Measurements from ENCODE around the gene AIFM1. TPM values are rescaled to one million over a fixed set of nuclear protein-coding genes. Genes with fewer than 3 reads are reported as not detected.
"Not testable (repeated sequence)": the region's sequence is repeated elsewhere in the genome, so short reads cannot be mapped to it uniquely, and the experiment has no call there.

AIFM1 gene
- total and polyA plus RNA-seq, 9 donors, result 14.1 to 27.8 (median 24.6) TPM

DNA sequence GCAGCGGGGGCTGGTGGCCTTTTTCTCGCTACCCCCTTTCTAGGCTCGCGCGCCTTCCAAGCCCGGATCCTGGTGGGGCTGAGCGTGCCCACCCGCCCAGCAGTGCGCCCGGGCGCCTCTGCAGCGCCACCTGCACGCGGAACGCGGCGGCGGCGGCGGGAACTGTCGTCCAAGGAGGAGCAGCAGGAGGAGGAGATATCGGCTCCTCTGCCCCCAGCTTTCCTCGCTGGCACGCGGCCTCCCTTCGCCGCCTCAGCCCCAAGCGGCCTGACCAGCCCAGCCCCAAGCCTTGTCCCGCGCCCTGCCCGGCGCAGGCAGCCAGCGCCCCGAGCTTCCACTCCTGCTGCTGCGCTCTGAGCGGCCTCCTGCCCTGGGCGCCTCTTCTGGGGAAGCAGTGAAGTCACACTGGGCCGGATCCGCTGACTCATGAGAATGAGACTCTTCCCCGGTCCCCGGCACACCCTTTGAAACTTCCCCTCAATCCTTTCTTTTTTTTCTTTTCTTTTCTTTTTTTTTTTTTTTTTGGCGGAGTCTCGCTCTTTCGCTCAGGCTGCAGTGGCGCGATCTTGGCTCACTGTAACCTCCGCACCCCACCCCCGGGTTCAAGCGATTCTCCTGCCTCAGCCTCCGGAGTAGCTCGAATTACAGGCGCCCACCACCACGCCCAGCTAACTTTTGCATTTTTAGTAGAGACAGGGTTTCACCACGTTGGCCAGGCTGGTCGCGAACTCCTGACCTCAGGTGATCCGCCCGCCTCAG, 44.7 kb downstream of the AIFM1 start:
- Histone ChIP-seq H3K4me3 (ENCODE audit: low read length) (peak overlapping the region; percentile 42), H3K27ac (ENCODE audit: low read length) (peak overlapping the region; percentile 87), H3K9me3 (replicated peaks; ENCODE audit: control insufficient read depth, low read depth, low read length) (no peaks in the 10 kb centered on the region), H3K27me3 (ENCODE audit: control insufficient read depth, insufficient read depth, low read length) (peaks cover 17% of the 10 kb centered on the region), H3K4me1 (ENCODE audit: control insufficient read depth, insufficient read depth, low read length) (peaks cover 39% of the 10 kb centered on the region), H3K36me3 (ENCODE audit: control insufficient read depth, insufficient read depth, low read length) (no peaks in the 10 kb centered on the region)
- DNase-seq, result peak; percentile 90
- WGBS (ENCODE audit: insufficient coverage), result 33% methylated on average over 55 of the region's 58 CpGs

DNA sequence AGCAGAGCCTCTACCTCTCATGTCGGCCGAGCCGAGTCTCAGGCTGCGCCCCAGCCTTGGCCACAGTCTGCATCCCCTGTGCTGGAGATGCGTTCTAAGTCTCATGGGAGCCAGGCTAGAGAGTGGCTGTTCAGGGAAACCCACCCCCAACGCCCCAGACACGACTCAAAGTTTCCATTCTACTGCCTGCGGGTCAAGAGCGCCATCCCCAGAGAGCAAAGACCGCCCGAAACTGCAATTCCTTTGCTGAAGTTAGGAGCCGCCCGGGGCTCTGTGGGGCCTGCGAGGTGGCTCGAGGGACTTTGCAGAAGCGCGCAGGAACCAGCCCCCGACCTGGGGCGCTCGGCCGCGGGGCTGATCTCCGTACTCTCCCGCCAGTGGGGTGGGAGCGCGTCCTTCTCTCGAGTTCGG, 45.3 kb downstream of the AIFM1 start:
- Histone ChIP-seq H3K36me3 (ENCODE audit: control insufficient read depth, insufficient read depth, low read length) (no peaks in the 10 kb centered on the region), H3K27me3 (ENCODE audit: control insufficient read depth, insufficient read depth, low read length) (peaks cover 17% of the 10 kb centered on the region), H3K4me1 (ENCODE audit: control insufficient read depth, insufficient read depth, low read length) (peaks cover 39% of the 10 kb centered on the region), H3K27ac (ENCODE audit: low read length) (peak overlapping the region; percentile 87), H3K9me3 (replicated peaks; ENCODE audit: control insufficient read depth, low read depth, low read length) (no peaks in the 10 kb centered on the region), H3K4me3 (ENCODE audit: low read length) (peak overlapping the region; percentile 42)
- 44% methylated on average over 24 of the region's 28 CpGs for WGBS (ENCODE audit: insufficient coverage)
- peak; percentile 70 for DNase-seq

DNA sequence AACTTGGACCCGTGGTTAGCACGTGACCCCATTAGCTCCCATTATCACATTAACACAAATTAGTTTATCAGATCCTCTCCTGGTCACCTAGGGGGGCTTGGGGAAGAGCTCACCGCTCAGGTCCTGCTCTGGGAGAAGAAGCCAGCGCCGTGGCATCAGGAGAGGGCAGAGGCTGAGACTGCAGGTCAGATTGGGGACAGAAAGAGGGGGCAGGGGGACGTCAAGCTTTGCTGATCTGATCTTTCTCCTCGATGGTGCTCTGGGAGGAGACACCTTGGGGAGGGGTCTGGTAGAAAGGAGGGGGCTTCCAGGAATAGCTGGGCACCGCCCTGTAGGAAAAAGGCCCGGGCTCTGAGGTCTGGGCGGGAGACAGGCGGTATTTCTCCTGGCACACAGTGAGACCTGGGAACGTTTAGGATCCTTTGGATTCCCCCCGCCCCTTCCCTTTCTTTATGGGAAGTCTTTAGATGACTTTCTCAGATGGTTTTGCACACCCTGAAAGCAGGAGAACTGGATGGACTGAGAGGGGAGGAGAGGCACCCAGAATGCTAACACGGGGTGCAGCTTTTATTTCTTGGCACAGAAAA, 46.2 kb downstream of the AIFM1 start:
- DNase-seq, result peak; percentile 69
- peaks cover 37% of the 10 kb centered on the region for H3K4me1 ChIP-seq (ENCODE audit: control insufficient read depth, insufficient read depth, low read length)
- no peaks in the 10 kb centered on the region for H3K9me3 ChIP-seq (replicated peaks; ENCODE audit: control insufficient read depth, low read depth, low read length)
- peaks cover 18% of the 10 kb centered on the region for H3K27me3 ChIP-seq (ENCODE audit: control insufficient read depth, insufficient read depth, low read length)
- H3K27ac ChIP-seq (ENCODE audit: low read length), result peak overlapping the region; percentile 87
- H3K4me3 ChIP-seq (ENCODE audit: low read length), result no peak overlapping the region
- WGBS (ENCODE audit: insufficient coverage), result 27% methylated on average over 10 of the region's 14 CpGs
- H3K36me3 ChIP-seq (ENCODE audit: control insufficient read depth, insufficient read depth, low read length), result no peaks in the 10 kb centered on the region

- Histone ChIP-seq H3K4me1 (ENCODE audit: control insufficient read depth, insufficient read depth, low read length) (peaks cover 37% of the 10 kb centered on the region), H3K36me3 (ENCODE audit: control insufficient read depth, insufficient read depth, low read length) (no peaks in the 10 kb centered on the region), H3K27ac (ENCODE audit: low read length) (peak overlapping the region; percentile 87), H3K4me3 (ENCODE audit: low read length) (no peak overlapping the region), H3K27me3 (ENCODE audit: control insufficient read depth, insufficient read depth, low read length) (peaks cover 20% of the 10 kb centered on the region), H3K9me3 (replicated peaks; ENCODE audit: control insufficient read depth, low read depth, low read length) (no peaks in the 10 kb centered on the region)
- WGBS (ENCODE audit: insufficient coverage), result 35% methylated on average over 7 of the region's 21 CpGs
- DNase-seq, result peak; percentile 88
Measured at GRCh38 chrX:130118441-130119311, 47.0 kb downstream of the AIFM1 start.

GRCh38 chrX:130117166-130117565, 48.5 kb downstream of the AIFM1 start:
- DNase-seq, result no peak
- Histone ChIP-seq H3K27me3 (ENCODE audit: control insufficient read depth, insufficient read depth, low read length) (peaks cover 20% of the 10 kb centered on the region), H3K36me3 (ENCODE audit: control insufficient read depth, insufficient read depth, low read length) (no peaks in the 10 kb centered on the region), H3K9me3 (replicated peaks; ENCODE audit: control insufficient read depth, low read depth, low read length) (no peaks in the 10 kb centered on the region), H3K27ac (ENCODE audit: low read length) (no peak overlapping the region), H3K4me3 (ENCODE audit: low read length) (no peak overlapping the region), H3K4me1 (ENCODE audit: control insufficient read depth, insufficient read depth, low read length) (peaks cover 37% of the 10 kb centered on the region)
- WGBS (ENCODE audit: insufficient coverage), result 58% methylated on average over 3 of the region's 7 CpGs

- not testable (repeated sequence) for H3K36me3 ChIP-seq (ENCODE audit: control insufficient read depth, insufficient read depth, low read length); H3K4me3 ChIP-seq (ENCODE audit: low read length); DNase-seq; H3K27ac ChIP-seq (ENCODE audit: low read length); H3K9me3 ChIP-seq (replicated peaks; ENCODE audit: control insufficient read depth, low read depth, low read length)
- WGBS (ENCODE audit: insufficient coverage), result 80% methylated on average over 7 of the region's 10 CpGs
- peaks cover 15% of the 10 kb centered on the region for H3K27me3 ChIP-seq (ENCODE audit: control insufficient read depth, insufficient read depth, low read length)
- H3K4me1 ChIP-seq (ENCODE audit: control insufficient read depth, insufficient read depth, low read length), result peaks cover 32% of the 10 kb centered on the region
Measured at GRCh38 chrX:130115119-130115885, 50.3 kb downstream of the AIFM1 start.

- Histone ChIP-seq H3K4me1 (ENCODE audit: control insufficient read depth, insufficient read depth, low read length) (peaks cover 21% of the 10 kb centered on the region), H3K4me3 (ENCODE audit: low read length) (no peak overlapping the region), H3K9me3 (replicated peaks; ENCODE audit: control insufficient read depth, low read depth, low read length) (no peaks in the 10 kb centered on the region), H3K36me3 (ENCODE audit: control insufficient read depth, insufficient read depth, low read length) (no peaks in the 10 kb centered on the region), H3K27me3 (ENCODE audit: control insufficient read depth, insufficient read depth, low read length) (peaks cover 17% of the 10 kb centered on the region), H3K27ac (ENCODE audit: low read length) (no peak overlapping the region)
- 70% methylated on average over 8 of the region's 9 CpGs for WGBS (ENCODE audit: insufficient coverage)
- DNase-seq, result no peak
Measured at GRCh38 chrX:130114141-130114588, 51.5 kb downstream of the AIFM1 start.

DNA sequence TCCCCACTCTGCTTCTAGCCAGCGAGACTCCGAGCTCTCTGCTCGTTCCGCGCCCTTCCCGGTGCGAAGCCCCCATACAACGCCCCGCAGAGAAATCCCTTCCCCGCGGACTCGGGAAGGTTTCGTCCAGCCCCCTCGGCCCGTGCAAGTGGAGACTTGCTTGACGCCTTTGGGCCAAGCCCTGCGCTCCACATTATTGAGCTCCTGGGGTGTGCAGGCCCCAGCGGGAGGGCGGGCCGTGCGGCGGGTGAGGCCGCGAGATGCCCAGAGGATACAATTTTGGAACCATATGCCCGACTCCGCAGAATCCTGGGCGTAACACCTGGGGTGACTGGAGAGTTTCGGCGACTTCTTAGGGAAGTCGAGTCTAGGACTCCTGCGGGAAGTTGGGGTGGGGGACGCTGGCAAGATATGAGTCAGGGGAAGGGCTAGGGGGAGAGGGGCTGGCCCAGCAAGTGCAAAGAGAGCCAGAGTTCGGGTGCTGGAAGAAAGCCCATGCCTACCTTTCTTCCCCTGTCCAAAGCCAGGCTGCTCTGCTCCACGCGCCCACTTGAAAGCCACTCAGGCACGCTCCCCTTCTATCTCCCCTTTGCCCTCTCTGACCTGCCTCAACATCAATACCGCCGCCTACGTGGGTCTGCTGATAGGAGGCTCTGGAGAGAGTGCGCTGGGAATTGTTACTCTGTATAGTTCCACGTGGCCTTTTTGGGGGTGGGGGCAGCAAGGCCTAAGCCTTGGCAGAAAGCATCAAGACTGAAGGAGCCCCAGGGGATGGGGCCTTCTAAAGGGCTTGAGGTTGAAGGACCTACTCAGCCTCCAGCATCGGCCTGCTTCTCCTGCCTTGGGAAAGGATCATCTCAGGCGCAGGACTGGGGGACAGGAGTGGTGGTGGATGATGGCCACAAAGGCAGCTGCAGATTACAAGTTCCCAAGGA, 54.2 kb downstream of the AIFM1 start:
- Histone ChIP-seq H3K27me3 (ENCODE audit: control insufficient read depth, insufficient read depth, low read length) (peaks cover 10% of the 10 kb centered on the region), H3K36me3 (ENCODE audit: control insufficient read depth, insufficient read depth, low read length) (no peaks in the 10 kb centered on the region), H3K9me3 (replicated peaks; ENCODE audit: control insufficient read depth, low read depth, low read length) (no peaks in the 10 kb centered on the region), H3K4me1 (ENCODE audit: control insufficient read depth, insufficient read depth, low read length) (peaks cover 11% of the 10 kb centered on the region), H3K27ac (ENCODE audit: low read length) (peak overlapping the region; percentile 20), H3K4me3 (ENCODE audit: low read length) (peak overlapping the region; percentile 25)
- WGBS (ENCODE audit: insufficient coverage), result 37% methylated on average over 31 of the region's 43 CpGs
- no peak for DNase-seq

Measured in muscle of leg (tissue), 11 donors.